GM23338 (cell line): Measurements from ENCODE around the gene NANS.

ENCODE experiments used
- CREB1 ChIP-seq: fragments of 250-450 bp; sonication (Bioruptor Pico); IDR thresholded peaks from 2 replicates; pipeline ENCODE4 v1.5.0; 2020; ENCODE audit warnings: low read depth, mild to moderate bottlenecking, moderate library complexity
- EZH2 ChIP-seq: fragments of 200-600 bp; sonication (generic); IDR thresholded peaks from one replicate; pipeline ENCODE4 v1.8.0; 2017; ENCODE audit warnings: antibody characterized with exemption, mild to moderate bottlenecking, low read depth; ENCODE audit not compliant: unreplicated experiment
- EZH2phosphoT487 ChIP-seq: fragments of 200-600 bp; sonication (generic); IDR thresholded peaks from one replicate; pipeline ENCODE4 v1.8.1; 2018; ENCODE audit warnings: antibody characterized with exemption; ENCODE audit not compliant: unreplicated experiment
- JUNB ChIP-seq: IDR thresholded peaks from one replicate; pipeline ENCODE4 v1.6.1; 2016; ENCODE audit warnings: antibody characterized with exemption; ENCODE audit not compliant: unreplicated experiment
- NANOG ChIP-seq: IDR thresholded peaks from 2 replicates; pipeline ENCODE4 v1.6.1; 2016; ENCODE audit warnings: antibody characterized with exemption, borderline replicate concordance
- POLR2AphosphoS5 ChIP-seq: IDR thresholded peaks from 2 replicates; pipeline ENCODE4 v1.6.1; 2016; ENCODE audit warnings: antibody characterized with exemption, low read depth
- STAT1 ChIP-seq: IDR thresholded peaks from one replicate; pipeline ENCODE4 v1.6.1; 2016; ENCODE audit warnings: antibody characterized with exemption; ENCODE audit not compliant: unreplicated experiment
- ZNF114 ChIP-seq: fragments of 250-450 bp; sonication (Bioruptor Pico); IDR thresholded peaks from 2 replicates; pipeline ENCODE4 v1.5.0; 2020; ENCODE audit warnings: mild to moderate bottlenecking, moderate library complexity
- ZNF331 ChIP-seq: fragments of 250-450 bp; sonication (Bioruptor Pico); IDR thresholded peaks from 2 replicates; pipeline ENCODE4 v1.5.0; 2020; ENCODE audit warnings: low read depth, mild to moderate bottlenecking, moderate library complexity
- TF ChIP-seq, protein P1 (sequence below), 2 experiments: fragments of 200-600 bp in 1 of 2; sonication (generic) in 1 of 2; conservative IDR thresholded peaks; 2 replicates each; pipeline versions ENCODE4 v1.5.1 to v1.6.1; 2016 to 2017; ENCODE audit warnings: antibody characterized with exemption in 2 of 2, low read depth in 2 of 2, mild to moderate bottlenecking in 2 of 2, moderate library complexity in 1 of 2
- TF ChIP-seq, protein P2 (sequence below): IDR thresholded peaks from one replicate; pipeline ENCODE4 v1.6.1; 2018; ENCODE audit warnings: antibody characterized with exemption; ENCODE audit not compliant: unreplicated experiment
- TF ChIP-seq, protein P3 (sequence below): fragments of 250-450 bp; sonication (Bioruptor Pico); IDR thresholded peaks from 2 replicates; pipeline ENCODE4 v1.5.0; 2020; ENCODE audit warnings: mild to moderate bottlenecking, moderate library complexity
- TF ChIP-seq, protein P4 (sequence below): IDR thresholded peaks from 2 replicates; pipeline ENCODE4 v1.6.1; 2016; ENCODE audit warnings: antibody characterized with exemption

DNA sequence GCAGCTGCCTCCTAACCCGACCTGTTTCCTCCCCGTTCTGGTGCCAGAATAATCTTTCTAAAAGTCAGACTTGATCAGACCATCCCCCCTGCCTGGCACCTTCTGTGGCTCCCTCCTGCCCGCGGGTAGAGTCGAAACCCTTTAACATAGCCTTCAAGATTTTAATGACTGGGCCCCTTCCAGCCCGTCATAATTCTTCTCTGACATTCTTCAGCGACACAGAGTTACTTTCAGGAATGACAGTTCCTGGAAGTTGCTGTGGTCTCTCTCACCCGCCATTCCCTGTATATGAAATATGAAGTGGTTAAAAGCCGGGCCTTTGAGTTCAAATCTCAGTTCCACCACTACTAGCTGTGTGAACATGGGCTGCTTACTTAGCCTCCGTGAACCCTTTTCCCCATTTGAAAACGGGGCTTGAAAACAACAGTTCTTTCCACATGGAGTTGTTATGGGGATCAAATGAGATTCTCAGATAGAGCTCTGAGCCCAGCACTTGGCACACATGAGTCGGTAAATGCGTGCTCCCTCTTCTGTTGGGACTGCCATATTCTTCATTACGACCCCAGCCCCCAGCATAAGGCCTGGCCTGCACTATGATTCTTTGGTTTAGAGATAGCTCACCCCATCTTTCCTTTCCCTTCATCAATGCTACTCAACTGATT lies 737 bp downstream of the NANS start:
- TF ChIP-seq, protein P1, sequence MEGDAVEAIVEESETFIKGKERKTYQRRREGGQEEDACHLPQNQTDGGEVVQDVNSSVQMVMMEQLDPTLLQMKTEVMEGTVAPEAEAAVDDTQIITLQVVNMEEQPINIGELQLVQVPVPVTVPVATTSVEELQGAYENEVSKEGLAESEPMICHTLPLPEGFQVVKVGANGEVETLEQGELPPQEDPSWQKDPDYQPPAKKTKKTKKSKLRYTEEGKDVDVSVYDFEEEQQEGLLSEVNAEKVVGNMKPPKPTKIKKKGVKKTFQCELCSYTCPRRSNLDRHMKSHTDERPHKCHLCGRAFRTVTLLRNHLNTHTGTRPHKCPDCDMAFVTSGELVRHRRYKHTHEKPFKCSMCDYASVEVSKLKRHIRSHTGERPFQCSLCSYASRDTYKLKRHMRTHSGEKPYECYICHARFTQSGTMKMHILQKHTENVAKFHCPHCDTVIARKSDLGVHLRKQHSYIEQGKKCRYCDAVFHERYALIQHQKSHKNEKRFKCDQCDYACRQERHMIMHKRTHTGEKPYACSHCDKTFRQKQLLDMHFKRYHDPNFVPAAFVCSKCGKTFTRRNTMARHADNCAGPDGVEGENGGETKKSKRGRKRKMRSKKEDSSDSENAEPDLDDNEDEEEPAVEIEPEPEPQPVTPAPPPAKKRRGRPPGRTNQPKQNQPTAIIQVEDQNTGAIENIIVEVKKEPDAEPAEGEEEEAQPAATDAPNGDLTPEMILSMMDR (conservative IDR thresholded peaks at IDR 0.05; ENCODE audit: low read depth in 2 of 2), result no peak
- TF ChIP-seq EZH2phosphoT487, result no peak
- TF ChIP-seq POLR2AphosphoS5, result no peak
- no peak for TF ChIP-seq EZH2
- TF ChIP-seq JUNB, result no peak
- TF ChIP-seq, protein P2, sequence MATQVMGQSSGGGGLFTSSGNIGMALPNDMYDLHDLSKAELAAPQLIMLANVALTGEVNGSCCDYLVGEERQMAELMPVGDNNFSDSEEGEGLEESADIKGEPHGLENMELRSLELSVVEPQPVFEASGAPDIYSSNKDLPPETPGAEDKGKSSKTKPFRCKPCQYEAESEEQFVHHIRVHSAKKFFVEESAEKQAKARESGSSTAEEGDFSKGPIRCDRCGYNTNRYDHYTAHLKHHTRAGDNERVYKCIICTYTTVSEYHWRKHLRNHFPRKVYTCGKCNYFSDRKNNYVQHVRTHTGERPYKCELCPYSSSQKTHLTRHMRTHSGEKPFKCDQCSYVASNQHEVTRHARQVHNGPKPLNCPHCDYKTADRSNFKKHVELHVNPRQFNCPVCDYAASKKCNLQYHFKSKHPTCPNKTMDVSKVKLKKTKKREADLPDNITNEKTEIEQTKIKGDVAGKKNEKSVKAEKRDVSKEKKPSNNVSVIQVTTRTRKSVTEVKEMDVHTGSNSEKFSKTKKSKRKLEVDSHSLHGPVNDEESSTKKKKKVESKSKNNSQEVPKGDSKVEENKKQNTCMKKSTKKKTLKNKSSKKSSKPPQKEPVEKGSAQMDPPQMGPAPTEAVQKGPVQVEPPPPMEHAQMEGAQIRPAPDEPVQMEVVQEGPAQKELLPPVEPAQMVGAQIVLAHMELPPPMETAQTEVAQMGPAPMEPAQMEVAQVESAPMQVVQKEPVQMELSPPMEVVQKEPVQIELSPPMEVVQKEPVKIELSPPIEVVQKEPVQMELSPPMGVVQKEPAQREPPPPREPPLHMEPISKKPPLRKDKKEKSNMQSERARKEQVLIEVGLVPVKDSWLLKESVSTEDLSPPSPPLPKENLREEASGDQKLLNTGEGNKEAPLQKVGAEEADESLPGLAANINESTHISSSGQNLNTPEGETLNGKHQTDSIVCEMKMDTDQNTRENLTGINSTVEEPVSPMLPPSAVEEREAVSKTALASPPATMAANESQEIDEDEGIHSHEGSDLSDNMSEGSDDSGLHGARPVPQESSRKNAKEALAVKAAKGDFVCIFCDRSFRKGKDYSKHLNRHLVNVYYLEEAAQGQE, result no peak
- TF ChIP-seq CREB1 (CRISPR knock-in tag), result no peak
- TF ChIP-seq ZNF114 (CRISPR knock-in tag), result no peak
- TF ChIP-seq, protein P3, sequence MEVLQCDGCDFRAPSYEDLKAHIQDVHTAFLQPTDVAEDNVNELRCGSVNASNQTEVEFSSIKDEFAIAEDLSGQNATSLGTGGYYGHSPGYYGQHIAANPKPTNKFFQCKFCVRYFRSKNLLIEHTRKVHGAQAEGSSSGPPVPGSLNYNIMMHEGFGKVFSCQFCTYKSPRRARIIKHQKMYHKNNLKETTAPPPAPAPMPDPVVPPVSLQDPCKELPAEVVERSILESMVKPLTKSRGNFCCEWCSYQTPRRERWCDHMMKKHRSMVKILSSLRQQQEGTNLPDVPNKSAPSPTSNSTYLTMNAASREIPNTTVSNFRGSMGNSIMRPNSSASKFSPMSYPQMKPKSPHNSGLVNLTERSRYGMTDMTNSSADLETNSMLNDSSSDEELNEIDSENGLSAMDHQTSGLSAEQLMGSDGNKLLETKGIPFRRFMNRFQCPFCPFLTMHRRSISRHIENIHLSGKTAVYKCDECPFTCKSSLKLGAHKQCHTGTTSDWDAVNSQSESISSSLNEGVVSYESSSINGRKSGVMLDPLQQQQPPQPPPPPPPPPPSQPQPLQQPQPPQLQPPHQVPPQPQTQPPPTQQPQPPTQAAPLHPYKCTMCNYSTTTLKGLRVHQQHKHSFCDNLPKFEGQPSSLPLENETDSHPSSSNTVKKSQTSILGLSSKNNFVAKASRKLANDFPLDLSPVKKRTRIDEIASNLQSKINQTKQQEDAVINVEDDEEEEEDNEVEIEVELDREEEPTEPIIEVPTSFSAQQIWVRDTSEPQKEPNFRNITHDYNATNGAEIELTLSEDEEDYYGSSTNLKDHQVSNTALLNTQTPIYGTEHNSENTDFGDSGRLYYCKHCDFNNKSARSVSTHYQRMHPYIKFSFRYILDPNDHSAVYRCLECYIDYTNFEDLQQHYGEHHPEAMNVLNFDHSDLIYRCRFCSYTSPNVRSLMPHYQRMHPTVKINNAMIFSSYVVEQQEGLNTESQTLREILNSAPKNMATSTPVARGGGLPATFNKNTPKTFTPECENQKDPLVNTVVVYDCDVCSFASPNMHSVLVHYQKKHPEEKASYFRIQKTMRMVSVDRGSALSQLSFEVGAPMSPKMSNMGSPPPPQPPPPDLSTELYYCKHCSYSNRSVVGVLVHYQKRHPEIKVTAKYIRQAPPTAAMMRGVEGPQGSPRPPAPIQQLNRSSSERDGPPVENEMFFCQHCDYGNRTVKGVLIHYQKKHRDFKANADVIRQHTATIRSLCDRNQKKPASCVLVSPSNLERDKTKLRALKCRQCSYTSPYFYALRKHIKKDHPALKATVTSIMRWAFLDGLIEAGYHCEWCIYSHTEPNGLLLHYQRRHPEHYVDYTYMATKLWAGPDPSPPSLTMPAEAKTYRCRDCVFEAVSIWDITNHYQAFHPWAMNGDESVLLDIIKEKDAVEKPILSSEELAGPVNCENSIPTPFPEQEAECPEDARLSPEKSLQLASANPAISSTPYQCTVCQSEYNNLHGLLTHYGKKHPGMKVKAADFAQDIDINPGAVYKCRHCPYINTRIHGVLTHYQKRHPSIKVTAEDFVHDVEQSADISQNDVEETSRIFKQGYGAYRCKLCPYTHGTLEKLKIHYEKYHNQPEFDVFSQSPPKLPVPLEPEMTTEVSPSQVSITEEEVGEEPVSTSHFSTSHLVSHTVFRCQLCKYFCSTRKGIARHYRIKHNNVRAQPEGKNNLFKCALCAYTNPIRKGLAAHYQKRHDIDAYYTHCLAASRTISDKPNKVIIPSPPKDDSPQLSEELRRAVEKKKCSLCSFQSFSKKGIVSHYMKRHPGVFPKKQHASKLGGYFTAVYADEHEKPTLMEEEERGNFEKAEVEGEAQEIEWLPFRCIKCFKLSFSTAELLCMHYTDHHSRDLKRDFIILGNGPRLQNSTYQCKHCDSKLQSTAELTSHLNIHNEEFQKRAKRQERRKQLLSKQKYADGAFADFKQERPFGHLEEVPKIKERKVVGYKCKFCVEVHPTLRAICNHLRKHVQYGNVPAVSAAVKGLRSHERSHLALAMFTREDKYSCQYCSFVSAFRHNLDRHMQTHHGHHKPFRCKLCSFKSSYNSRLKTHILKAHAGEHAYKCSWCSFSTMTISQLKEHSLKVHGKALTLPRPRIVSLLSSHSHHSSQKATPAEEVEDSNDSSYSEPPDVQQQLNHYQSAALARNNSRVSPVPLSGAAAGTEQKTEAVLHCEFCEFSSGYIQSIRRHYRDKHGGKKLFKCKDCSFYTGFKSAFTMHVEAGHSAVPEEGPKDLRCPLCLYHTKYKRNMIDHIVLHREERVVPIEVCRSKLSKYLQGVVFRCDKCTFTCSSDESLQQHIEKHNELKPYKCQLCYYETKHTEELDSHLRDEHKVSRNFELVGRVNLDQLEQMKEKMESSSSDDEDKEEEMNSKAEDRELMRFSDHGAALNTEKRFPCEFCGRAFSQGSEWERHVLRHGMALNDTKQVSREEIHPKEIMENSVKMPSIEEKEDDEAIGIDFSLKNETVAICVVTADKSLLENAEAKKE (CRISPR knock-in tag), result no peak
- no peak for TF ChIP-seq NANOG
- TF ChIP-seq STAT1, result no peak
- TF ChIP-seq, protein P4, sequence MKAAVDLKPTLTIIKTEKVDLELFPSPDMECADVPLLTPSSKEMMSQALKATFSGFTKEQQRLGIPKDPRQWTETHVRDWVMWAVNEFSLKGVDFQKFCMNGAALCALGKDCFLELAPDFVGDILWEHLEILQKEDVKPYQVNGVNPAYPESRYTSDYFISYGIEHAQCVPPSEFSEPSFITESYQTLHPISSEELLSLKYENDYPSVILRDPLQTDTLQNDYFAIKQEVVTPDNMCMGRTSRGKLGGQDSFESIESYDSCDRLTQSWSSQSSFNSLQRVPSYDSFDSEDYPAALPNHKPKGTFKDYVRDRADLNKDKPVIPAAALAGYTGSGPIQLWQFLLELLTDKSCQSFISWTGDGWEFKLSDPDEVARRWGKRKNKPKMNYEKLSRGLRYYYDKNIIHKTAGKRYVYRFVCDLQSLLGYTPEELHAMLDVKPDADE, result no peak
- no peak for TF ChIP-seq ZNF331
